ENCODE results near the gene INPP4A.
"Not testable (repeated sequence)": the region's sequence is repeated elsewhere in the genome, so short reads cannot be mapped to it uniquely, and the experiment has no call there.

INPP4A gene

GRCh38 chr2:98594665-98595064 lies 150.0 kb downstream of the INPP4A start:
- not testable (repeated sequence) for FAIRE-seq

- no peak for FAIRE-seq
Measured at GRCh38 chr2:98598781-98599428, 154.2 kb downstream of the INPP4A start.

GRCh38 chr2:98601532-98602132 lies 157.0 kb downstream of the INPP4A start:
- FAIRE-seq: no peak

- no peak for FAIRE-seq
Measured at GRCh38 chr2:98604547-98604946, 159.9 kb downstream of the INPP4A start.

- no peak for FAIRE-seq
Measured at GRCh38 chr2:98605076-98605475, 160.4 kb downstream of the INPP4A start.

GRCh38 chr2:98606431-98606830 lies 161.8 kb downstream of the INPP4A start:
- FAIRE-seq: no peak

GRCh38 chr2:98607104-98607503 lies 162.4 kb downstream of the INPP4A start:
- FAIRE-seq: no peak

GRCh38 chr2:98607741-98608115 lies 163.1 kb downstream of the INPP4A start:
- no peak for FAIRE-seq

- no peak for FAIRE-seq
Measured at GRCh38 chr2:98608116-98608961, 163.7 kb downstream of the INPP4A start, which contains the start of the genes COA5 and UNC50. TSS of gene COA5 (minus strand) at chr2:98608512. CDS start at chr2:98608405, 107 bp downstream. TSS of gene UNC50 (plus strand) at chr2:98608589. CDS start at chr2:98609760, 1,171 bp downstream.

GRCh38 chr2:98608962-98609604 lies 164.4 kb downstream of the INPP4A start:
- FAIRE-seq: no peak

GRCh38 chr2:98614024-98614739 lies 169.5 kb downstream of the INPP4A start:
- FAIRE-seq: no peak

- FAIRE-seq: no peak
Measured at GRCh38 chr2:98615481-98615880, 170.8 kb downstream of the INPP4A start.

- no peak for FAIRE-seq
Measured at GRCh38 chr2:98617149-98617548, 172.5 kb downstream of the INPP4A start.

GRCh38 chr2:98623657-98624056 lies 179.0 kb downstream of the INPP4A start:
- FAIRE-seq: no peak

GRCh38 chr2:98632351-98632750 lies 187.7 kb downstream of the INPP4A start:
- FAIRE-seq: no peak

- FAIRE-seq: no peak
Measured at GRCh38 chr2:98634406-98635092, 189.9 kb downstream of the INPP4A start.

GRCh38 chr2:98637401-98638147 lies 192.9 kb downstream of the INPP4A start:
- FAIRE-seq: no peak

GRCh38 chr2:98643496-98644100 lies 198.9 kb downstream of the INPP4A start:
- no peak for FAIRE-seq

Measured in colon (tissue), 2 donors.